SK-N-SH treated with all-trans-retinoic acid at 6 μM for 48 hours (cell line): ENCODE measurements around the gene MED27.

Experiments
- ATAC-seq: fragments of 200-7000 bp; cut with Tn5 transposase; 3 replicates; pipeline ENCODE4 v1.9.1; 2020; ENCODE audit warnings: mild to moderate bottlenecking, moderate library complexity
- ARNTL ChIP-seq: fragments of 450-650 bp; formaldehyde crosslinking; IDR thresholded peaks from 2 replicates; pipeline ENCODE4 v1.5.0; 2020; ENCODE audit warnings: low read depth, mild to moderate bottlenecking, moderate library complexity, borderline replicate concordance
- BACH2 ChIP-seq: fragments of 250-450 bp; sonication (Bioruptor Pico); IDR thresholded peaks from 2 replicates; pipeline ENCODE4 v1.9.0; 2021; ENCODE audit warnings: mild to moderate bottlenecking, borderline replicate concordance
- CREB5 ChIP-seq: fragments of 250-450 bp; sonication (Bioruptor Pico); IDR thresholded peaks from 2 replicates; pipeline ENCODE4 v1.5.1; 2020; ENCODE audit warnings: low read depth, mild to moderate bottlenecking, moderate library complexity
- CSDC2 ChIP-seq: fragments of 250-450 bp; sonication (Bioruptor Pico); IDR thresholded peaks from 2 replicates; pipeline ENCODE4 v1.5.0; 2020; ENCODE audit warnings: mild to moderate bottlenecking, moderate library complexity
- ESRRG ChIP-seq: fragments of 250-450 bp; sonication (Bioruptor Pico); IDR thresholded peaks from 2 replicates; pipeline ENCODE4 v1.6.1; 2021; ENCODE audit warnings: mild to moderate bottlenecking
- ISL1 ChIP-seq: fragments of 250-450 bp; sonication (Bioruptor Pico); IDR thresholded peaks from 2 replicates; pipeline ENCODE4 v2.1.2; 2022; ENCODE audit warnings: mild to moderate bottlenecking, moderate library complexity
- OSR1 ChIP-seq: fragments of 250-450 bp; sonication (Bioruptor Pico); IDR thresholded peaks from 2 replicates; pipeline ENCODE4 v1.8.0; 2022; ENCODE audit warnings: moderate library complexity, mild to moderate bottlenecking, inconsistent platforms
- PATZ1 ChIP-seq: fragments of 250-450 bp; sonication (Bioruptor Pico); IDR thresholded peaks from 2 replicates; pipeline ENCODE4 v1.8.0; 2020; ENCODE audit warnings: mild to moderate bottlenecking, moderate library complexity, borderline replicate concordance
- POU6F1 ChIP-seq: fragments of 250-450 bp; sonication (Bioruptor Pico); IDR thresholded peaks from 2 replicates; pipeline ENCODE4 v1.8.0; 2021; ENCODE audit warnings: low read depth, mild to moderate bottlenecking, moderate library complexity, borderline replicate concordance
- PPARA ChIP-seq: fragments of 250-450 bp; sonication (Bioruptor Pico); IDR thresholded peaks from 2 replicates; pipeline ENCODE4 v1.5.0; 2020; ENCODE audit warnings: mild to moderate bottlenecking, borderline replicate concordance
- RARB ChIP-seq: fragments of 250-450 bp; sonication (Bioruptor Pico); IDR thresholded peaks from 2 replicates; pipeline ENCODE4 v1.8.0; 2021; ENCODE audit warnings: mild to moderate bottlenecking, moderate library complexity
- SNAI2 ChIP-seq: fragments of 250-450 bp; sonication (Bioruptor Pico); IDR thresholded peaks from 2 replicates; pipeline ENCODE4 v1.5.0; 2020; ENCODE audit warnings: mild to moderate bottlenecking, moderate library complexity
- TCF4 ChIP-seq: fragments of 250-450 bp; sonication (Bioruptor Pico); IDR thresholded peaks from 2 replicates; pipeline ENCODE4 v1.8.0; 2021; ENCODE audit warnings: mild to moderate bottlenecking, moderate library complexity, borderline replicate concordance
- TOX ChIP-seq: fragments of 250-450 bp; sonication (Bioruptor Pico); IDR thresholded peaks from 2 replicates; pipeline ENCODE4 v1.8.0; 2021; ENCODE audit warnings: mild to moderate bottlenecking, moderate library complexity, borderline replicate concordance
- TSHZ2 ChIP-seq: fragments of 250-450 bp; sonication (Bioruptor Pico); IDR thresholded peaks from 2 replicates; pipeline ENCODE4 v1.5.0; 2020; ENCODE audit warnings: mild to moderate bottlenecking, moderate library complexity
- ZC3H10 ChIP-seq: fragments of 250-450 bp; sonication (Bioruptor Pico); IDR thresholded peaks from 2 replicates; pipeline ENCODE4 v1.5.1; 2021; ENCODE audit warnings: mild to moderate bottlenecking, moderate library complexity
- ZFP3 ChIP-seq: fragments of 250-450 bp; sonication (Bioruptor Pico); IDR thresholded peaks from 2 replicates; pipeline ENCODE4 v1.5.0; 2020; ENCODE audit warnings: mild to moderate bottlenecking, moderate library complexity
- ZFP30 ChIP-seq: fragments of 450-650 bp; formaldehyde crosslinking; IDR thresholded peaks from 2 replicates; pipeline ENCODE4 v1.5.0; 2022; ENCODE audit warnings: mild to moderate bottlenecking, moderate library complexity
- ZNF70 ChIP-seq: fragments of 450-650 bp; formaldehyde crosslinking; IDR thresholded peaks from 2 replicates; pipeline ENCODE4 v1.5.0; 2020; ENCODE audit warnings: mild to moderate bottlenecking, moderate library complexity
- ZNF8 ChIP-seq: fragments of 450-650 bp; formaldehyde crosslinking; IDR thresholded peaks from 2 replicates; pipeline ENCODE4 v1.5.0; 2020; ENCODE audit warnings: mild to moderate bottlenecking, moderate library complexity
- TF ChIP-seq, protein P1 (sequence below): fragments of 250-450 bp; sonication (Bioruptor Pico); IDR thresholded peaks from 2 replicates; pipeline ENCODE4 v1.5.1; 2021; ENCODE audit warnings: mild to moderate bottlenecking, moderate library complexity

MED27 gene

GRCh38 chr9:132124800-132125199, 45.1 kb upstream of the MED27 start:
- no peak for TF ChIP-seq CREB5 (CRISPR knock-in tag)
- no peak for TF ChIP-seq TSHZ2 (CRISPR knock-in tag)
- TF ChIP-seq SNAI2: no peak
- TF ChIP-seq CSDC2 (CRISPR knock-in tag): no peak
- no peak for TF ChIP-seq POU6F1
- TF ChIP-seq PPARA (CRISPR knock-in tag): no peak
- no peak for TF ChIP-seq TCF4
- no peak for TF ChIP-seq PATZ1 (CRISPR knock-in tag)
- no peak for TF ChIP-seq ZNF70 (CRISPR knock-in tag)
- no peak for TF ChIP-seq ESRRG (CRISPR knock-in tag)
- no peak for TF ChIP-seq ZNF8 (CRISPR knock-in tag)
- no peak for TF ChIP-seq ARNTL
- no peak for TF ChIP-seq OSR1 (CRISPR knock-in tag)
- no peak for TF ChIP-seq ZFP30 (CRISPR knock-in tag)
- no peak for TF ChIP-seq ZC3H10 (CRISPR knock-in tag)
- TF ChIP-seq TOX (CRISPR knock-in tag): no peak
- no peak for TF ChIP-seq ZFP3 (CRISPR knock-in tag)
- TF ChIP-seq BACH2 (CRISPR knock-in tag): no peak
- no peak for TF ChIP-seq RARB (CRISPR knock-in tag)
- no peak for ATAC-seq

- no peak for ATAC-seq
Observed at GRCh38 chr9:132121021-132121420, 41.4 kb upstream of the MED27 start.

More at GRCh38 chr9:132121021-132121420, 41.4 kb upstream of the MED27 start:
- no peak for TF ChIP-seq TOX (CRISPR knock-in tag)
- no peak for TF ChIP-seq ISL1 (CRISPR knock-in tag)
- no peak for TF ChIP-seq PPARA (CRISPR knock-in tag)
- TF ChIP-seq PATZ1 (CRISPR knock-in tag): no peak
- no peak for TF ChIP-seq ZNF70 (CRISPR knock-in tag)
- no peak for TF ChIP-seq ARNTL
- no peak for TF ChIP-seq POU6F1
- no peak for TF ChIP-seq CREB5 (CRISPR knock-in tag)
- TF ChIP-seq BACH2 (CRISPR knock-in tag): no peak
- TF ChIP-seq ZFP3 (CRISPR knock-in tag): no peak
- TF ChIP-seq TSHZ2 (CRISPR knock-in tag): no peak
- no peak for TF ChIP-seq SNAI2
- no peak for TF ChIP-seq ESRRG (CRISPR knock-in tag)
- no peak for TF ChIP-seq CSDC2 (CRISPR knock-in tag)
- TF ChIP-seq, protein P1, sequence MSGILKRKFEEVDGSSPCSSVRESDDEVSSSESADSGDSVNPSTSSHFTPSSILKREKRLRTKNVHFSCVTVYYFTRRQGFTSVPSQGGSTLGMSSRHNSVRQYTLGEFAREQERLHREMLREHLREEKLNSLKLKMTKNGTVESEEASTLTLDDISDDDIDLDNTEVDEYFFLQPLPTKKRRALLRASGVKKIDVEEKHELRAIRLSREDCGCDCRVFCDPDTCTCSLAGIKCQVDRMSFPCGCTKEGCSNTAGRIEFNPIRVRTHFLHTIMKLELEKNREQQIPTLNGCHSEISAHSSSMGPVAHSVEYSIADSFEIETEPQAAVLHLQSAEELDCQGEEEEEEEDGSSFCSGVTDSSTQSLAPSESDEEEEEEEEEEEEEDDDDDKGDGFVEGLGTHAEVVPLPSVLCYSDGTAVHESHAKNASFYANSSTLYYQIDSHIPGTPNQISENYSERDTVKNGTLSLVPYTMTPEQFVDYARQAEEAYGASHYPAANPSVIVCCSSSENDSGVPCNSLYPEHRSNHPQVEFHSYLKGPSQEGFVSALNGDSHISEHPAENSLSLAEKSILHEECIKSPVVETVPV (CRISPR knock-in tag): no peak
